Measurements from ENCODE around the gene THBS1.

The THBS1 gene

DNA sequence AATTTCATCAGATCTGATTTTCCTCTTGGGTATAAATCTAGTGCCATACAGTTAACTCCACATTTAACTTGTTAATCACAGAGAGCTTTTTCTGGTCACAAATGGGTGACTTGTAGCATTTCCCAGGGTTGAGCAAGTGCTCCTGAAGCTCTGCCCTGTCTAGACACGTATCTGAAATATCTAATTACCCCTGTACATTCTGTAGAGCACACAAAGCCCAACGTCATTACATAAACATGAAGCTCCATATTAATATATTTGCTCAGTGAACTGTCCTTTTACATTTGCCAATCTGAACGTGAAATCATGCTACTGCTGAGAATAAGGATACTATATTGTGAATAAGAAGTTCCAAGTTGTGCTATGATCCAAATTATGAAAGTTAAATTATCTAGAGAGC lies 49.0 kb downstream of the THBS1 start:
- no peak for TF ChIP-seq CTCF (conservative IDR thresholded peaks at IDR 0.05; ENCODE audit: low read depth)
- peak overlapping the region; percentile 60 for H3K27ac ChIP-seq
- ChIA-PET POLR2A (ENCODE audit: low non-redundant PET) (no interaction called here), CTCF (interaction anchor here (0.8 kb wide), 1 partner anchor 49 kb away, joined by 3 read pairs; the partner anchor contains the start of gene THBS1)
- peak; percentile 75 for DNase-seq (ENCODE audit: low spot score)

- DNase-seq (ENCODE audit: low spot score), result peak; percentile 79
- CTCF ChIA-PET, result interaction anchor here (1.1 kb wide), 1 partner anchor 20 kb away, joined by 3 read pairs; no protein-coding TSS in a partner anchor
- peak overlapping the region; percentile 60 for H3K27ac ChIP-seq
- no peak for TF ChIP-seq CTCF (conservative IDR thresholded peaks at IDR 0.05; ENCODE audit: low read depth)
- POLR2A ChIA-PET (ENCODE audit: low non-redundant PET), result no interaction called here
Observed at GRCh38 chr15:39631357-39631756, 50.5 kb downstream of the THBS1 start.

DNA sequence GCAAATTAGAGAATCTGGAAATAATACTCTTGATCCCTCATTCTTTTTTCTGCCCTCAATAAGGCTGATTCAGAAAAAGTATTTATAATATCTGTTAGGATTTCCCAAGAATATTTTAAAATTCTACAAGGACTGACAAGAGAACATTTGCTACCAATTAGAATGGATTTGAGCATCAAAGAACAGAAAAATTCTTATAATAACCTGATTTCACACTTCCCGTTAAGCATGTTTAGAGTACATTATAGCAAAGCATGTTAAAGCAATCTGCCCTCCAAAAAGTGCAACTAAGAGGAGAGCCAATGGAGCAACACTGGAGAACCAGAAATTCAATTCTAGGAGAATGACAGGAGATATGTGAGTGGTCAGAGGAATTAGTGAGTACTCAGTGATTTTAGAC lies 57.2 kb downstream of the THBS1 start:
- TF ChIP-seq CTCF (conservative IDR thresholded peaks at IDR 0.05; ENCODE audit: low read depth), result no peak
- H3K27ac ChIP-seq, result no peak overlapping the region
- POLR2A ChIA-PET (ENCODE audit: low non-redundant PET), result no interaction called here
- DNase-seq (ENCODE audit: low spot score), result no peak
- CTCF ChIA-PET, result no interaction called here

DNA sequence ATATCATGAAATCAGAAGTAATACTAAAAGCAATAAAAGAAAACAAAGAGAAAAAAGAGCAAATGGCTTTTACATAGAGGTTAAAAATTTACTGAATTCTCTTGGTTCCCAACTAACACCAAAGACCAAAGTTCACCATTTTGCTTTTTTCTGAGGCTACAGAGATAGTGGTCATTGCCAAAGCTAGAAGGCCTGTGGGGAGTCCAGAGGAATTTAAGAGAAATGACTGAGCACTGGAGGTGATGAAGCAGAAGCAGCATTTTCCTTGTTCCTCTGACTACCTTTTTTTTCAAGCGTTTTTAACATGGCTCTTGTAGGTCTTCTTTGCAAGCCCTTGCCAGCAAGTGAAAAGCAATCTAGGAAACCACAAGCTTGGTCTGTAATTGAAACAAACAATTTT lies 58.2 kb downstream of the THBS1 start:
- DNase-seq (ENCODE audit: low spot score), result no peak
- ChIA-PET CTCF (no interaction called here), POLR2A (ENCODE audit: low non-redundant PET) (no interaction called here)
- TF ChIP-seq CTCF (conservative IDR thresholded peaks at IDR 0.05; ENCODE audit: low read depth), result no peak
- no peak overlapping the region for H3K27ac ChIP-seq

DNA sequence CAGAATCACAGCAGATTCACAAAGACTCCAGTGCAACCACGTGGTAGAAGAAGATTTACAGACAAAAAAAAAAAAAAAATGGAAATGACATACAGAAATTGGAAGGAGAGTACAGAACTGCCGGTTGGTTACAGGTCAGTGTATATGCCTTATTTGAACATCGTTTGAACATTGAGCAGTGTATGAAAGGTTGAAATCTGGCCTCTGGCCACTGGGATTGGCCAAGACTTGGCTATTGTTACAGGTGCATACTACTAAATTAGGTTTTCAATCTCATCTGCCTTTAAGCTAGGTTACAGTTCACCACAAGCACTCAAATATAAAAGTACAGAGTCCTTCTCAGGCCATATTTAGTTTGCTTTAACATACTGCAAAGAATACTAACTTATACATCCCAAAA lies 59.8 kb downstream of the THBS1 start:
- no peak overlapping the region for H3K27ac ChIP-seq
- ChIA-PET CTCF (interaction anchor here (0.5 to 0.6 kb wide), 4 partner anchors 8 to 929 kb away, joined by 3 to 4 read pairs (median 4); no protein-coding TSS in a partner anchor), POLR2A (ENCODE audit: low non-redundant PET) (no interaction called here)
- TF ChIP-seq CTCF (conservative IDR thresholded peaks at IDR 0.05; ENCODE audit: low read depth), result no peak
- no peak for DNase-seq (ENCODE audit: low spot score)

GRCh38 chr15:39641191-39641889 lies 60.5 kb downstream of the THBS1 start:
- peak; percentile 63 for DNase-seq (ENCODE audit: low spot score)
- no peak overlapping the region for H3K27ac ChIP-seq
- ChIA-PET POLR2A (ENCODE audit: low non-redundant PET) (no interaction called here), CTCF (interaction anchor here (0.5 to 1.0 kb wide), 3 partner anchors 31 to 930 kb away, joined by 3 to 4 read pairs (median 4); no protein-coding TSS in a partner anchor)
- no peak for TF ChIP-seq CTCF (conservative IDR thresholded peaks at IDR 0.05; ENCODE audit: low read depth)

All from RWPE1 (cell line).